ENCODE results near the gene CTSZ.
"Not testable (repeated sequence)": the region's sequence is repeated elsewhere in the genome, so short reads cannot be mapped to it uniquely, and the experiment has no call there.

CTSZ gene

GRCh38 chr20:58971429-58971828, 35.6 kb downstream of the CTSZ start:
- no peaks in the 10 kb centered on the region for H3K27me3 Mint-ChIP-seq
- no peak for ATAC-seq
- H3K27ac Mint-ChIP-seq = no peak overlapping the region
- H3K36me3 Mint-ChIP-seq = peaks cover under 1% of the 10 kb centered on the region
- H3K9me3 Mint-ChIP-seq = peaks cover 9% of the 10 kb centered on the region
- peaks cover 28% of the 10 kb centered on the region for H3K4me1 Mint-ChIP-seq
- H3K4me3 Mint-ChIP-seq = no peak overlapping the region

DNA sequence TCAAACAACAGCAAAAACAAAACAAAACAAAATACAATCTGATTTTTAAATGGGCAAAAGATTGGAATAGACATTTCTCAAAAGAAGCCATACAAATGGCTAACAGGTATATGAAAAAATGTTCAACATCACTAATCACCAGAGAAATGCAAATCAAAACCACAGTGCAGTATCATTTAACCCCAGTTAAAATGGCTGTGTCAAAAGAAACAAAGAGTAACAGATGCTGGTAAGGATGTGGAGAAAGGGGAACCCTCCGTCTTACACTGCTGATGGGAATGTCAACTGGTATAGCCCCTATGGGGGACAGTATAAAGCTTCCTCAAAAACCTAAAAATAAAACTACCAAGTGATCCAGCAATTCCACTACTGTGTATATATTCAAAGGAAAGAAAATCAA, 36.9 kb downstream of the CTSZ start:
- Mint-ChIP-seq H3K9me3 (peaks cover 3% of the 10 kb centered on the region), H3K4me3 (no peak overlapping the region), H3K4me1 (peaks cover 28% of the 10 kb centered on the region), H3K27ac (no peak overlapping the region), H3K27me3 (no peaks in the 10 kb centered on the region), H3K36me3 (no peaks in the 10 kb centered on the region)
- ATAC-seq = no peak

DNA sequence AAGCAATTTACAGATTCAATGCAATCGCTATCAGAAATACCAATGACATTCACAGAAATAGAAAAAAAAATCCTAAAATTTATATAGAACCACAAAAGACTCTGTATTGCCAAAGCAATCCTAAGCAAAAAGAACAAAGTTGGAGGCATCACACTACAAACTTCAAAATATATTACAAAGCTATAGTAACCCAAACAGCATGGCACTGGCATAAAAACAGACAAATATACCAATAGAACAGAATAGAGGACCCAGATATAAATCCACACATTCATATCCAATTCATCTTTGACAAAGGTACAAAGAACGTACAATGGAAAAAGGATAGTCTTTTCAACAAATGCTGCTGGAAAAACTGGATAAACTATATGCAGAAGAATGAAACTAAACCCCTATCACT, 37.6 kb downstream of the CTSZ start:
- peaks cover 4% of the 10 kb centered on the region for H3K9me3 Mint-ChIP-seq
- no peaks in the 10 kb centered on the region for H3K27me3 Mint-ChIP-seq
- no peak overlapping the region for H3K27ac Mint-ChIP-seq
- peaks cover 26% of the 10 kb centered on the region for H3K4me1 Mint-ChIP-seq
- H3K4me3 Mint-ChIP-seq = no peak overlapping the region
- no peaks in the 10 kb centered on the region for H3K36me3 Mint-ChIP-seq
- no peak for ATAC-seq

GRCh38 chr20:58967652-58968429, 39.2 kb downstream of the CTSZ start:
- Mint-ChIP-seq H3K9me3 (peaks cover 8% of the 10 kb centered on the region), H3K4me1 (peaks cover 16% of the 10 kb centered on the region), H3K27me3 (no peaks in the 10 kb centered on the region), H3K27ac (no peak overlapping the region), H3K4me3 (no peak overlapping the region), H3K36me3 (no peaks in the 10 kb centered on the region)
- no peak for ATAC-seq

DNA sequence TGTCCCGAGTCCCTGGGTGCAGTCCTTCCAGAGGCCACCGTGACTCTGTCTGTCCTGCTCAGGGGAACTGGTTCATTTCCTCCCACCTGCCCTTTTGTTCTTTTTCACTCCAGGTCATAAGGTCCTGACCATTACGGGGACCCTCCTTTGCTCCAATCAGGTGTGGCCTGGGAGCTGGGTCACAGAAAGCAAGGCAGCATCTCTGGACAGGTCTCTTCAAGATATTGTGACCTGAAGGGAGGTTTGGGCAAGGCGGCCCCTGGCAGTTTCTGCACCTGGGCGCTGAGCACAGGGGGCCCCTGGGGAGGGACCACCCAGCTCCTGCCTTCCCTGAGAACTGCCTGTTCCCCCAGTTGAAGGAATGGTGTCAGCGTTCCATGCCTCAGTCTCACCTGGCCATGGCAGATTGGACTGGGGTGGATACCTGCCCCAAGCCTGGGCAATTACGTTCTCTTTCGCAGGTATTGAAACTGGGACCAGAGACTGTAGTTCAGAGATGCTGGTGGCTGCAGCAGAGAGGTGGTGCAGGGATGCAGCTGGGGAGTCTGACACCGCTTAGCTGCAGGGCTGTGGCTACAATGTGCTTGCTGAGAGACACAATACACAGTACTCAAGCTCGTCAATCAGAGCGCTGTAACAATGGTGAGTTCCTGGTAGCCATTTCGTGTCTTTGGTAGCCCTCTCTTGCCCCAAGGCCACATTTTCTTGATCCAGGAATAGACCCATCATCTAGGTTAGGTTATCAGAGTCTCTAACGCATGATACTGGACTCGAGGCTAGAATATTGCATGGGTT, 41.6 kb downstream of the CTSZ start:
- Mint-ChIP-seq H3K9me3 (peaks cover 8% of the 10 kb centered on the region), H3K27ac (no peak overlapping the region), H3K36me3 (no peaks in the 10 kb centered on the region), H3K4me3 (no peak overlapping the region), H3K27me3 (no peaks in the 10 kb centered on the region), H3K4me1 (peaks cover 11% of the 10 kb centered on the region)
- ATAC-seq = no peak

DNA sequence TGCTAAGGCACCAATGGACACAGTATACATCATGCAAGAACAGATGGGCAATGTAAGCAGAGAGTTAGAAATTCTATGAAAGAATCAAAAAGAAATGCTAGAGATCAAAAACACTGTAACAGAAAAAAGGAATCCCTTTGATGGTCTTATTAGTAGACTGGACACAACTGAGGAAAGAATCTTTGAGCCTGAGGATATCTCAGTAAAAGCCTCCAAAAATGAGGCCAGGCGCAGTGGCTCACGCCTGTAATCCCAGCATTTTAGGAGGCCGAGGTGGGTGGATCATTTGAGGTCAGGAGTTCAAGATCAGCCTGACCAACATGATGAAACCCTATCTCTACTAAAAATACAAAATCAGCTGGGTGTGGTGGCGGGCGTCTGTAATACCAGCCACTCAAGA, 43.1 kb downstream of the CTSZ start:
- not testable (repeated sequence) for H3K4me1 Mint-ChIP-seq, H3K36me3 Mint-ChIP-seq, H3K27ac Mint-ChIP-seq, H3K9me3 Mint-ChIP-seq, H3K27me3 Mint-ChIP-seq, ATAC-seq, H3K4me3 Mint-ChIP-seq

DNA sequence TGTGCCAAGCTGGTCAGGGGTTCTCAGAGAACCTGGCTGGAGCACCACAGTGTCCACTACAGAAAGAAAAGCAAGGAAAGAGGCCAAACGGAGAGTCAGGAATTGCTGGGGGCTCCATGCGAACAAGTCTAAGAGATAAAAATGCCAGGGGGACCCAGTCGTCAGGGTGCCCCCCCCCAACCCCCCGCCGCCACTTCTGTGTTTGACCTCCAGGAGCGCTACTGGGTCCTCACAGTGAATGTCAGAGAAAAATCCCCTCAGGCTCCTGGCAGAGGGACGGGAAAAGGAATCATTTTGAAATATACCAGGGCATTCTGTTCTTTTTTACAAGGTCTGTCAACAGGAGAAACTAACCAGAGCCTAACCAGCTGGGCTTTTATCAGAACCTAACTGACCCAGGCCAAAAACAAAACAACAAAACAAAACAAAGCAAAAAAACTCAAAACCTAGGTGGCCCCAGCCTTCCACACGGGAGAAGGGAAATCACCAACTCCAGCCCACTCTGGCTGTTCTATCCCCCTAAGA, 43.9 kb downstream of the CTSZ start:
- no peaks in the 10 kb centered on the region for H3K36me3 Mint-ChIP-seq
- H3K4me3 Mint-ChIP-seq = no peak overlapping the region
- no peak for ATAC-seq
- peaks cover 8% of the 10 kb centered on the region for H3K9me3 Mint-ChIP-seq
- H3K27me3 Mint-ChIP-seq = no peaks in the 10 kb centered on the region
- no peaks in the 10 kb centered on the region for H3K4me1 Mint-ChIP-seq
- no peak overlapping the region for H3K27ac Mint-ChIP-seq

DNA sequence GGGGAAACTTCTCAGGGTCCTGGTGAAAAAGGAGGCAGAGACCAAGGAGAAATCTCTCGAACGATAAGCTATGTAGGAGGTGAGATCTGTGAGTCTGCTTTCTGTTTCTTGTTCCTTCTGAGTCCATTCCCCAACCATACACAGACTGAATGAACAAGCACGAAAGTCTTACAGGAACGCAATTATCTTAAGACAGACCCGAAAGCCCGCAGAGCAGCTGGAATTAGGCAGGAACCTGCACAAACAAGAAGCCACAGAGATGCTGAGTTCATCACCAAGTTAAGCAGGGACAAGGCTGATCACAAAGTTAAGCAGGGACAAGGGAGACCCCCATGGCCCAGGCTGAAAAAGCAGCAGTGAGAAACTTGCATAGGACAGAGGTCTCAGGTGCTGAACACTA, 47.4 kb downstream of the CTSZ start:
- H3K4me3 Mint-ChIP-seq = no peak overlapping the region
- ATAC-seq = no peak
- H3K4me1 Mint-ChIP-seq = no peaks in the 10 kb centered on the region
- no peaks in the 10 kb centered on the region for H3K36me3 Mint-ChIP-seq
- peaks cover 8% of the 10 kb centered on the region for H3K9me3 Mint-ChIP-seq
- no peaks in the 10 kb centered on the region for H3K27me3 Mint-ChIP-seq
- no peak overlapping the region for H3K27ac Mint-ChIP-seq

DNA sequence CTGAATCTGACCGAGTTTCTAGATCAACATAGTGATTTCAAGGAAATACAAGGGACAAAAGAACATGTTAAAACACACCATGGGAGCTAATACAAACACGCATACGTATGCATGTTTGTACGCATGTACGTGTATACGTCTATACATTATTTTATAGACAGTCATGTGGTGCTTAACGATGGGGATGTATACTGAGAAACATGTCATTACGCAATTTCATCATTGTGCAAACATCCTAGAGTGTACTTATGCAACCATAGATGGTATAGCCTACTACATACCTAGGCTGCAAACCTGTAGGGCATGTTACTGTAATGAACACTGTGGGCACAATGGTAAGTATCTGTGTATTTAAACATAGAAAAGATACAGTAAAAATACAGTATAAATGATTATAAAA, 51.0 kb downstream of the CTSZ start:
- no peaks in the 10 kb centered on the region for H3K36me3 Mint-ChIP-seq
- H3K4me3 Mint-ChIP-seq = no peak overlapping the region

DNA sequence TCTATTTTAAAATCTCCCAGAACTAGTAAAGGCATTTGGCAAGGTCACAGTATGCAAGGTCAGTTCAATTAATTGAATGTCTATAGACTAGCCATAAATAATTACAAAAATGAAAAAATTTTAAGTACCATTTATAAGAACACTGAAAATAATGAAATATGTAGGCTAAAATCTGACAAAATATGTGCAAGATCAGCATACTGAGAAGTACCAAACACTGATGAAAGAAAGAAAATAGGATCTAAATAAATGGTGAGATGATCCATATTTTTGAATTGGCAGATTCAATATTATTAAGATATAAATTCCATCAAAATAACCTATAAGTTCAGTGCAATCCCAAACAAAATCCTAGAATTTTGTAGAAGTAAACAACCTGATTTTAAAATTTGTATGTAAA, 54.0 kb downstream of the CTSZ start:
- no peaks in the 10 kb centered on the region for H3K27me3 Mint-ChIP-seq
- no peaks in the 10 kb centered on the region for H3K36me3 Mint-ChIP-seq
- no peak overlapping the region for H3K4me3 Mint-ChIP-seq
- ATAC-seq = no peak
- H3K4me1 Mint-ChIP-seq = no peaks in the 10 kb centered on the region
- no peaks in the 10 kb centered on the region for H3K9me3 Mint-ChIP-seq
- H3K27ac Mint-ChIP-seq = no peak overlapping the region

More for the DNA sequence above, 51.0 kb downstream of the CTSZ start:
- Mint-ChIP-seq H3K27ac (no peak overlapping the region), H3K27me3 (no peaks in the 10 kb centered on the region), H3K4me1 (no peaks in the 10 kb centered on the region), H3K9me3 (no peaks in the 10 kb centered on the region)
- ATAC-seq = no peak

DNA sequence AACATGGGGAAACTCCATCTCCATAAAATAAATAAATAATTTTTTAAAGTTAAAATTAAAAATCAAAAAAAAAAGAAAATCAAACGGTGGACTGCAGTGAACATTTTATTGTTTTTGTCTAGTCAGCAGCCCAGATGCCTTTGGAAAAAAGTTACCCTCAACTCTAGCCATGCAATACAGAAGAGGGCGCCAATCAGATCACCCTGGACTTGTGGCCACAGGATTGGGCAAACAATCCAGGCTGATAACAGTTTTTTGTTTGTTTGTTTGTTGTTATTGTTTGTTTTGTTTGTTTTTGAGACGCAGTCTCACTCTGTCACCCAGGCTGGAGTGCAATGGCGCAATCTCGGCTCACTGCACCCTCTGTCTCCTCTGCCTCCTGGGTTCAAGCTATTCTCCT, 56.5 kb downstream of the CTSZ start:
- no peaks in the 10 kb centered on the region for H3K36me3 Mint-ChIP-seq
- H3K27me3 Mint-ChIP-seq = no peaks in the 10 kb centered on the region
- H3K4me1 Mint-ChIP-seq = peaks cover 7% of the 10 kb centered on the region
- no peak overlapping the region for H3K4me3 Mint-ChIP-seq
- H3K27ac Mint-ChIP-seq = no peak overlapping the region
- no peak for ATAC-seq
- no peaks in the 10 kb centered on the region for H3K9me3 Mint-ChIP-seq

DNA sequence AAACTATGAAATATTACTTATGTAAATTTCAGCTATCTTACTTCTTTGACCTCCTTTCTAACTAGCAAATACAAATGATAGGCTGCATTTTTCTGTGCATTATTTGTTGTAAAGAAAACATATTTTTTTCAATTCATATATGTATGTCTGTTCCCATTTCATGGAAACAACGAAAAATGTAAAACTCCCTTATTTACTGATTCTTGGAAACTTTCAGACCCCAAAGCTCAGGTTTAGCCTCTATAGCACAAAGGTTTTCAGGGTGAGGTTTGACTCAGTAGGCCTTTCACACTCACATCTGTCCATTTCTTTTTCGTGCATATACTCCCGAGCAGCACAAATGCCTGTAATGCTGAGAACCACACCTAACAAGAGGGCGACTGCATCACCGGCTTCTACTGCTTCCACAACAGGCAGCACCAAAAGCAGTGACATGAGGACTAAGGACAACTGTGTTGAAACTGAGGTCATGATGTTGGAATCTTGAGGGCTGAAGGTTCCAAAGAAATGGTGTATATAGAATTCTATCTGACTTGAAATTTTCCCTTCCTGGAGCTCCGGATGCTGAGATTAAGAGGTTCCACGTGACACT, 59.2 kb downstream of the CTSZ start:
- H3K36me3 Mint-ChIP-seq, H3K27ac Mint-ChIP-seq, H3K27me3 Mint-ChIP-seq, H3K4me3 Mint-ChIP-seq, H3K9me3 Mint-ChIP-seq, H3K4me1 Mint-ChIP-seq, ATAC-seq: not testable (repeated sequence)

GRCh38 chr20:58945965-58946631, 61.0 kb downstream of the CTSZ start:
- Mint-ChIP-seq H3K36me3 (no peaks in the 10 kb centered on the region), H3K4me3 (no peak overlapping the region), H3K4me1 (peaks cover 7% of the 10 kb centered on the region), H3K9me3 (no peaks in the 10 kb centered on the region), H3K27me3 (no peaks in the 10 kb centered on the region), H3K27ac (no peak overlapping the region)
- ATAC-seq = peak; percentile 48
